Upper lobe of left lung (tissue), 6 donors: ENCODE data around the gene NRIP3. TPM values are rescaled to one million over a fixed set of nuclear protein-coding genes. Genes with fewer than 3 reads are reported as not detected.
A peak's percentile ranks its signal among the peaks of the same experiment; 100 is the strongest.
"Not testable (repeated sequence)": the region's sequence is repeated elsewhere in the genome, so short reads cannot be mapped to it uniquely, and the experiment has no call there.

Experiments used
- ATAC-seq, 2 donors: fragments of 200-7000 bp; cut with Tn5 transposase; one replicate each; pipeline ENCODE4 v1.9.1; 2022; ENCODE audit warnings: mild to moderate bottlenecking in 2 of 2, moderate library complexity in 2 of 2; ENCODE audit not compliant: low FRiP score in 2 of 2
- DNase-seq, 2 donors: peaks; one replicate each; pipeline ENCODE4 v3.0.0-alpha.2; 2019 to 2020
- H3K27ac ChIP-seq, 4 donors: fragments of 200-600 bp; sonication (generic); one replicate each; pipeline ENCODE4 v1.5.1; 2016 to 2019
- H3K27me3 ChIP-seq, 4 donors: fragments of 200-600 bp; sonication (generic); one replicate each; pipeline ENCODE4 v1.5.1; 2017 to 2019
- H3K36me3 ChIP-seq, 4 donors: fragments of 200-600 bp; sonication (generic); one replicate each; pipeline ENCODE4 v1.5.1; 2016 to 2019
- H3K4me1 ChIP-seq, 4 donors: fragments of 200-600 bp; sonication (generic); one replicate each; pipeline ENCODE4 v1.5.1; 2018 to 2019
- H3K4me3 ChIP-seq, 4 donors: fragments of 200-600 bp; sonication (generic); one replicate each; pipeline ENCODE4 v1.5.1; 2017 to 2019; ENCODE audit warnings: mild to moderate bottlenecking in 2 of 4, moderate library complexity in 1 of 4
- H3K9me3 ChIP-seq, 4 donors: fragments of 200-600 bp; sonication (generic); one replicate each; pipeline ENCODE4 v1.5.1; 2018 to 2019
- CTCF ChIP-seq, 6 experiments: fragments of 450-650 bp in 4 of 6; fragments of 200-600 bp in 2 of 6; sonication (generic) in 2 of 6; IDR thresholded peaks; one replicate each; pipeline ENCODE4 v1.5.1; 2016 to 2019; ENCODE audit warnings: antibody characterized with exemption in 6 of 6
- EP300 ChIP-seq, 4 donors: sonication (generic); formaldehyde crosslinking; IDR thresholded peaks; one replicate each; pipeline ENCODE4 v1.5.1; 2017; ENCODE audit warnings: antibody characterized with exemption in 4 of 4, control low read depth in 2 of 4
- POLR2A ChIP-seq, 4 donors: fragments of 450-650 bp; IDR thresholded peaks; one replicate each; pipeline ENCODE4 v1.5.1; 2016 to 2017; ENCODE audit warnings: antibody characterized with exemption in 4 of 4, mild to moderate bottlenecking in 2 of 4
- POLR2AphosphoS5 ChIP-seq, 2 donors: sonication (generic); formaldehyde crosslinking; IDR thresholded peaks; one replicate each; pipeline ENCODE4 v1.5.1; 2017; ENCODE audit warnings: antibody characterized with exemption in 2 of 2
- WGBS, 2 donors: methylation state at CpG; one replicate each; pipeline ENCODE4 v1.1.5; 2017 to 2018; 5-methylcytosine and 5-hydroxymethylcytosine counted together
- total RNA-seq, 6 donors: library from RNA; depleted of rRNA in 4 of 6; stranded (reverse); fragments of >200 nt in 4 of 6; gene quantifications; one replicate each; pipeline versions ENCODE4 v1.1.0 to v1.2.1, GENCODE V29; 2016 to 2021
- donor health status: DM: no; HTN: no; CAD: no; lungs with moderate emphysema.
- donor health status: DM: no; HTN: yes; CAD: no; lungs with severe emphysema.

The NRIP3 gene
- total RNA-seq, 6 donors from 2014 or later, result under 0.01 to 5.5 (median 0.87) TPM

- ATAC-seq (peak; percentile 57 to 93), DNase-seq (peak; percentile 36 to 76)
- TF ChIP-seq CTCF (IDR thresholded peaks at IDR 0.05) (no peak), POLR2AphosphoS5 (IDR thresholded peaks at IDR 0.05) (no peak)
- H3K4me3 ChIP-seq, result no peak overlapping the region
- H3K27ac ChIP-seq, result no peak overlapping the region
- H3K4me1 ChIP-seq, result peaks cover 13 to 28% (median 20%) of the 10 kb centered on the region in 4 donors
- H3K9me3 ChIP-seq, result no peaks in the 10 kb centered on the region
- WGBS, 2 donors, result 63 to 71% methylated on average over 2 to 5 of the region's 5 CpGs
- no peaks in the 10 kb centered on the region for H3K27me3 ChIP-seq
- no peaks in the 10 kb centered on the region for H3K36me3 ChIP-seq
Measured at GRCh38 chr11:9017773-9018172, 14.0 kb upstream of the NRIP3 start.

- Histone ChIP-seq H3K27ac (no peak overlapping the region), H3K27me3 (no peaks in the 10 kb centered on the region), H3K4me1 (peaks cover 13 to 28% (median 20%) of the 10 kb centered on the region in 4 donors), H3K36me3 (no peaks in the 10 kb centered on the region), H3K9me3 (no peaks in the 10 kb centered on the region), H3K4me3 (no peak overlapping the region)
- TF ChIP-seq POLR2AphosphoS5 (IDR thresholded peaks at IDR 0.05) (no peak), CTCF (IDR thresholded peaks at IDR 0.05) (no peak), POLR2A (IDR thresholded peaks at IDR 0.05) (no peak), EP300 (IDR thresholded peaks at IDR 0.05) (no peak)
- ATAC-seq (no peak), DNase-seq (no peak)
- 52 to 66% methylated on average over 6 of the region's 6 CpGs for WGBS, 2 donors
Measured at GRCh38 chr11:9016916-9017642, 13.3 kb upstream of the NRIP3 start.

GRCh38 chr11:9015677-9016076, 11.9 kb upstream of the NRIP3 start:
- H3K27ac ChIP-seq, result no peak overlapping the region
- DNase-seq, result peak in 1 of 2 donors; percentile 72
- H3K36me3 ChIP-seq, result no peaks in the 10 kb centered on the region
- TF ChIP-seq EP300 (IDR thresholded peaks at IDR 0.05), result no peak
- peak; percentile 64 to 84 (median 74) for TF ChIP-seq CTCF (IDR thresholded peaks at IDR 0.05)
- TF ChIP-seq POLR2AphosphoS5 (IDR thresholded peaks at IDR 0.05), result no peak
- TF ChIP-seq POLR2A (IDR thresholded peaks at IDR 0.05), result no peak
- 10 to 12% methylated on average over 4 of the region's 4 CpGs for WGBS, 2 donors
- no peak overlapping the region for H3K4me3 ChIP-seq
- H3K9me3 ChIP-seq, result no peaks in the 10 kb centered on the region
- no peaks in the 10 kb centered on the region for H3K27me3 ChIP-seq
- peaks cover 13 to 28% (median 17%) of the 10 kb centered on the region in 4 donors for H3K4me1 ChIP-seq
- peak; percentile 76 to 78 for ATAC-seq

- WGBS, 2 donors, result 89 to 91% methylated on average over 3 of the region's 3 CpGs
- Histone ChIP-seq H3K36me3 (no peaks in the 10 kb centered on the region), H3K27ac (no peak overlapping the region), H3K4me1 (peaks cover 13 to 28% (median 17%) of the 10 kb centered on the region in 4 donors), H3K9me3 (no peaks in the 10 kb centered on the region), H3K27me3 (no peaks in the 10 kb centered on the region), H3K4me3 (no peak overlapping the region)
- TF ChIP-seq CTCF (IDR thresholded peaks at IDR 0.05) (no peak), POLR2A (IDR thresholded peaks at IDR 0.05) (no peak), EP300 (IDR thresholded peaks at IDR 0.05) (no peak), POLR2AphosphoS5 (IDR thresholded peaks at IDR 0.05) (no peak)
- DNase-seq (no peak), ATAC-seq (no peak)
Measured at GRCh38 chr11:9014826-9015225, 11.0 kb upstream of the NRIP3 start.

GRCh38 chr11:9013373-9013772, 9.6 kb upstream of the NRIP3 start:
- ATAC-seq (no peak), DNase-seq (no peak)
- no peak for TF ChIP-seq POLR2AphosphoS5 (IDR thresholded peaks at IDR 0.05)
- Histone ChIP-seq H3K27me3 (no peaks in the 10 kb centered on the region), H3K4me3 (no peak overlapping the region), H3K4me1 (peaks cover 13 to 28% (median 17%) of the 10 kb centered on the region in 4 donors), H3K36me3 (no peaks in the 10 kb centered on the region), H3K9me3 (no peaks in the 10 kb centered on the region), H3K27ac (no peak overlapping the region)
- WGBS, 2 donors, result 92 to 94% methylated on average over 4 of the region's 4 CpGs

- not testable (repeated sequence) for H3K4me1 ChIP-seq, H3K9me3 ChIP-seq, H3K27ac ChIP-seq, ATAC-seq, H3K4me3 ChIP-seq, H3K36me3 ChIP-seq, DNase-seq, H3K27me3 ChIP-seq
- 29 to 58% methylated on average over 1 of the region's 1 CpG for WGBS, 2 donors
Measured at GRCh38 chr11:9009538-9009937, 5.7 kb upstream of the NRIP3 start.
